Endodermal cell (in vitro differentiated cells): Measurements from ENCODE around the gene SLC13A5. TPM values are rescaled to one million over a fixed set of nuclear protein-coding genes. Genes with fewer than 3 reads are reported as not detected.
A peak's percentile ranks its signal among the peaks of the same experiment; 100 is the strongest.

ENCODE experiments used
- DNase-seq: peaks from one replicate; pipeline ENCODE4 v3.0.0-alpha.2; 2017
- H3K27ac ChIP-seq: 2 replicates; pipeline ENCODE4 v1.5.1; 2013; ENCODE audit warnings: mild to moderate bottlenecking, low read depth, low read length, moderate library complexity
- H3K27me3 ChIP-seq: 2 replicates; pipeline ENCODE4 v1.6.1; 2013; ENCODE audit warnings: mild to moderate bottlenecking, low read length, moderate library complexity; ENCODE audit not compliant: insufficient read depth, control insufficient read depth, poor library complexity, severe bottlenecking
- H3K36me3 ChIP-seq: 2 replicates; pipeline ENCODE4 v1.7.0; 2013; ENCODE audit warnings: mild to moderate bottlenecking, low read length, moderate library complexity; ENCODE audit not compliant: control insufficient read depth, insufficient read depth
- H3K4me1 ChIP-seq: one replicate; pipeline ENCODE4 v1.7.0; 2013; ENCODE audit warnings: low read length; ENCODE audit not compliant: control insufficient read depth, insufficient read depth
- H3K4me3 ChIP-seq: 2 replicates; pipeline ENCODE4 v1.5.1; 2013; ENCODE audit warnings: mild to moderate bottlenecking, low read length, moderate library complexity
- H3K9ac ChIP-seq: 2 replicates; pipeline ENCODE4 v1.6.1; 2013; ENCODE audit warnings: mild to moderate bottlenecking, low read length, moderate library complexity; ENCODE audit not compliant: poor library complexity, severe bottlenecking; ENCODE audit errors: extremely low read depth
- H3K9me3 ChIP-seq: 2 replicates; pipeline ENCODE4 v1.6.1; 2013; ENCODE audit warnings: mild to moderate bottlenecking, low read length, moderate library complexity; ENCODE audit not compliant: control insufficient read depth
- H3K27ac Mint-ChIP-seq: 2 replicates; pipeline ENCODE4 v1.8.0; 2020; ENCODE audit warnings: mixed read lengths
- H3K27me3 Mint-ChIP-seq: 2 replicates; pipeline ENCODE4 v1.8.0; 2021; ENCODE audit warnings: mild to moderate bottlenecking, mixed read lengths; ENCODE audit not compliant: insufficient read depth
- H3K36me3 Mint-ChIP-seq: 2 replicates; pipeline ENCODE4 v1.8.0; 2020; ENCODE audit warnings: low read depth, mixed read lengths
- H3K4me1 Mint-ChIP-seq: 2 replicates; pipeline ENCODE4 v1.8.0; 2020; ENCODE audit warnings: mixed read lengths
- H3K4me3 Mint-ChIP-seq: 2 replicates; pipeline ENCODE4 v1.8.0; 2020; ENCODE audit warnings: mild to moderate bottlenecking, moderate library complexity, mixed read lengths
- H3K9me3 Mint-ChIP-seq: 2 replicates; pipeline ENCODE4 v1.8.0; 2020; ENCODE audit warnings: mild to moderate bottlenecking, mixed read lengths
- WGBS, 2 experiments: methylation state at CpG; one replicate each; pipeline versions ENCODE4 v1.1.5 to v1.1.7; 2013; ENCODE audit warnings: missing lambda C conversion rate in 2 of 2, mixed read lengths in 1 of 2; ENCODE audit not compliant: insufficient coverage in 1 of 2, insufficient read length in 1 of 2; 5-methylcytosine and 5-hydroxymethylcytosine counted together
- total RNA-seq, 2 donors: library from RNA; stranded (reverse); fragmentation: NEBNext Ultra II Directional in 1 of 2; extraction: Animal tissue kit (Norgen Biotek cat#: 25700) in 1 of 2; gene quantifications; 2 replicates in 1 of 2; 3 replicates in 1 of 2; pipeline ENCODE4 v1.2.1, GENCODE V29; 2021
- TF ChIP-seq, protein P1 (sequence below): fragments of 200-600 bp; sonication (generic); conservative IDR thresholded peaks from 2 replicates; pipeline ENCODE4 v1.5.0; 2021; ENCODE audit warnings: antibody characterized with exemption, mild to moderate bottlenecking

Gene SLC13A5
- total RNA-seq, 2 donors from 2014 or later, result 3.9 to 8.4 TPM

DNA sequence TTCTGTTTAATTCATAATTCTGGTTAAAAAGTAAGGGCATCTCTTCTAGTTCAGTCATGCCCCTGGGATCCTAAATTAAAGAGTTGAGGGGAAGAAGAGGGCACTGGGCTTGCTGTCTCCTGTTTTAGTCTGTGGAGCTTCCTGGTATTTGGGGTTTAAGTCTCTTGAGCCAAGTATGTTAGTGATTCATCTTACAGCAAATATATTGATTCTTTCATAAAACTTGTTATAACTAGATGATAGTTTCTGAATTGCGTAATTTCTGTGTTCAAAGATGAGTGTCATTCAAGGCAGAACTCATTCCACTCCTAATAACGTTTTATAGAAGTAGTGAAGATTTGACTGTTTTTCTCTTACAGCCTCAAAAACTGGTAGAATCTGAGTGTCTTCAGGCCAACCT, 70.6 kb downstream of the SLC13A5 start:
- WGBS, 2 experiments, result 83 to 100% methylated on average over 1 to 2 of the region's 2 CpGs
- H3K36me3 ChIP-seq, result peaks cover 49% of the 10 kb centered on the region

DNA sequence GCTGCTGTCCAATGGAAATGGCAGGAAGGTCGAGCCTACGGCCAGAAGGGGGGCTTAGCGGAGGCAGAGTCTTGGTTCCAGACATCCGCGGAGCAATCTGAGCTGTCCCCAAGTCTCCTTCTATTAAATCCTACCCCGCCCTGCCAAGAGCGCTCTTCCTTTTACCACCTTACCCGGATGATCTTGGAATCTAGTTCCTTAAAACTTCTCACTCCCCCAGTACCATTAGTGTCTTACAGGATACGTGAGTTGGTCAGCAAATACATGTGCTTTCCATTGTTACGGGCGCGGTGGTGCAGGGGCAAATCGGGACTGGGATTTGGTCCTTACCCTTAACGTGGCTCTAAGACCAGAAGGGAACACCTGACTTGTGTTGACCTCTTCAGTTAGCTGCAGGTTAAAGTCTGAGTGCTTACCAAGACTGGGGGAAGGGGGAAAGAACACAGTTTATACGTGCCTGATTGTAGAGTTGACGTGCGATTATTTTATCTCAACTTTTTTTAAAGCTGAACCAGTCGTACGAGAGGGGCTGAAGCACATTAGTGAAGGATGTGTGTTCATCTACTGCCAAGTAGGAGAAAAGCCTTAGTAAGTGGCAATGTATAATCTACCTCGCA, 71.8 kb downstream of the SLC13A5 start:
- H3K9me3 Mint-ChIP-seq, result no peaks in the 10 kb centered on the region
- peaks cover 18% of the 10 kb centered on the region for H3K36me3 Mint-ChIP-seq
- Histone ChIP-seq H3K4me3 (peak overlapping the region; percentile 91), H3K27me3 (no peaks in the 10 kb centered on the region), H3K27ac (peak overlapping the region; percentile 88), H3K9ac (peak overlapping the region; percentile 86), H3K36me3 (peaks cover 43% of the 10 kb centered on the region), H3K9me3 (no peaks in the 10 kb centered on the region), H3K4me1 (peaks cover 8% of the 10 kb centered on the region)
- DNase-seq, result no peak
- H3K4me3 Mint-ChIP-seq, result peak overlapping the region; percentile 89
- H3K27me3 Mint-ChIP-seq, result no peaks in the 10 kb centered on the region
- WGBS, 2 experiments, result 0 to 2% methylated on average over 17 to 20 of the region's 20 CpGs
- TF ChIP-seq, protein P1, sequence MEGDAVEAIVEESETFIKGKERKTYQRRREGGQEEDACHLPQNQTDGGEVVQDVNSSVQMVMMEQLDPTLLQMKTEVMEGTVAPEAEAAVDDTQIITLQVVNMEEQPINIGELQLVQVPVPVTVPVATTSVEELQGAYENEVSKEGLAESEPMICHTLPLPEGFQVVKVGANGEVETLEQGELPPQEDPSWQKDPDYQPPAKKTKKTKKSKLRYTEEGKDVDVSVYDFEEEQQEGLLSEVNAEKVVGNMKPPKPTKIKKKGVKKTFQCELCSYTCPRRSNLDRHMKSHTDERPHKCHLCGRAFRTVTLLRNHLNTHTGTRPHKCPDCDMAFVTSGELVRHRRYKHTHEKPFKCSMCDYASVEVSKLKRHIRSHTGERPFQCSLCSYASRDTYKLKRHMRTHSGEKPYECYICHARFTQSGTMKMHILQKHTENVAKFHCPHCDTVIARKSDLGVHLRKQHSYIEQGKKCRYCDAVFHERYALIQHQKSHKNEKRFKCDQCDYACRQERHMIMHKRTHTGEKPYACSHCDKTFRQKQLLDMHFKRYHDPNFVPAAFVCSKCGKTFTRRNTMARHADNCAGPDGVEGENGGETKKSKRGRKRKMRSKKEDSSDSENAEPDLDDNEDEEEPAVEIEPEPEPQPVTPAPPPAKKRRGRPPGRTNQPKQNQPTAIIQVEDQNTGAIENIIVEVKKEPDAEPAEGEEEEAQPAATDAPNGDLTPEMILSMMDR, result no peak
- peak overlapping the region; percentile 99 for H3K27ac Mint-ChIP-seq
- peaks cover 12% of the 10 kb centered on the region for H3K4me1 Mint-ChIP-seq

More for the DNA sequence above, 70.6 kb downstream of the SLC13A5 start:
- H3K36me3 Mint-ChIP-seq, result peaks cover 18% of the 10 kb centered on the region
- H3K4me3 Mint-ChIP-seq, result peak overlapping the region; percentile 89
- H3K9me3 Mint-ChIP-seq, result no peaks in the 10 kb centered on the region
- H3K27me3 Mint-ChIP-seq, result no peaks in the 10 kb centered on the region
- no peaks in the 10 kb centered on the region for H3K27me3 ChIP-seq
- no peak overlapping the region for H3K27ac ChIP-seq
- no peak for DNase-seq
- TF ChIP-seq, protein P1, result no peak
- H3K4me1 Mint-ChIP-seq, result peaks cover 18% of the 10 kb centered on the region
- no peak overlapping the region for H3K27ac Mint-ChIP-seq
- H3K9me3 ChIP-seq, result no peaks in the 10 kb centered on the region
- peak overlapping the region; percentile 91 for H3K4me3 ChIP-seq
- H3K9ac ChIP-seq, result no peak overlapping the region
- peaks cover 12% of the 10 kb centered on the region for H3K4me1 ChIP-seq

DNA sequence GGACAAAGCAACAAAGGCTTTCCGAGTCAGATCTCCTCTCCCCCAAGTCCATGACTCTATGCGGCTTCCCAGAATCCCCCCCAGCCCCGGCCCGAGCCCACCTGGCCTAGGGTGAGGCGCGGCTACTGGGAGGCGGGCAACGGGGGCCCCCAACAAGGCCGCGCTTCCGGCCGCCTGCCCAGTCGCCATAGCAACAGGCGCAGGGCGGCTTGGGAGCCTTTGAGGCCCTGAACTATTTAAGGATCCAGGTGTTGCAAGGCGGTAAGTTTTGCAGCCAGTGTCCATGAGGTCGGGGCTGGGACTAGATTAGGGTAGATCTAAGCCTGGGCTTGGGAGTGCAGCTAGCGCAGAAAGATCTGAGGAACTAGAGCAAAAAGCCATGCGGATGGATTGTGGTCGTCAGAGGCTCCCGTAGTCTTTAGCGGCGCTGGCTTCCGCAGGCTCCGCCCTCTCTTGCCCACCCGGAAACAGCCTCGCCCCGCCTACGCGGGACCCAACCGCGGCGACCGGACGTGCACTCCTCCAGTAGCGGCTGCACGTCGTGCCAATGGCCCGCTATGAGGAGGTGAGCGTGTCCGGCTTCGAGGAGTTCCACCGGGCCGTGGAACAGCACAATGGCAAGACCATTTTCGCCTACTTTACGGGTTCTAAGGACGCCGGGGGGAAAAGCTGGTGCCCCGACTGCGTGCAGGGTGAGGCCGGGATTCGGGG, 72.5 kb downstream of the SLC13A5 start, which contains the start of the genes KIAA0753 and TXNDC17:
Gene KIAA0753, minus strand, starts transcription at position 176 of the 711 bp plus-strand sequence. CDS start 5,608 bp downstream, outside the sequence.
Gene TXNDC17, plus strand, starts transcription at position 525 of the 711 bp plus-strand sequence. Its CDS starts 23 bp downstream, at position 548.
- H3K27me3 ChIP-seq, result no peaks in the 10 kb centered on the region
- Mint-ChIP-seq H3K4me1 (peaks cover 12% of the 10 kb centered on the region), H3K36me3 (peaks cover 18% of the 10 kb centered on the region), H3K27me3 (no peaks in the 10 kb centered on the region), H3K27ac (peak within 1 kb of the TSS; percentile 99), H3K9me3 (no peaks in the 10 kb centered on the region), H3K4me3 (peak within 1 kb of the TSS; percentile 89)
- peak within 1 kb of the TSS; percentile 91 for H3K4me3 ChIP-seq
- peaks cover 36% of the 10 kb centered on the region for H3K36me3 ChIP-seq
- TF ChIP-seq, protein P1, result no peak
- peak; percentile 98 for DNase-seq
- peaks cover 8% of the 10 kb centered on the region for H3K4me1 ChIP-seq
- peak within 1 kb of the TSS; percentile 88 for H3K27ac ChIP-seq
- 0% methylated on average over 27 to 52 of the region's 52 CpGs for WGBS, 2 experiments
- H3K9me3 ChIP-seq, result no peaks in the 10 kb centered on the region
- peak within 1 kb of the TSS; percentile 86 for H3K9ac ChIP-seq
